ENCODE measurements around the gene DOK6.
"Not testable (repeated sequence)": the region's sequence is repeated elsewhere in the genome, so short reads cannot be mapped to it uniquely, and the experiment has no call there.

The DOK6 gene

DNA sequence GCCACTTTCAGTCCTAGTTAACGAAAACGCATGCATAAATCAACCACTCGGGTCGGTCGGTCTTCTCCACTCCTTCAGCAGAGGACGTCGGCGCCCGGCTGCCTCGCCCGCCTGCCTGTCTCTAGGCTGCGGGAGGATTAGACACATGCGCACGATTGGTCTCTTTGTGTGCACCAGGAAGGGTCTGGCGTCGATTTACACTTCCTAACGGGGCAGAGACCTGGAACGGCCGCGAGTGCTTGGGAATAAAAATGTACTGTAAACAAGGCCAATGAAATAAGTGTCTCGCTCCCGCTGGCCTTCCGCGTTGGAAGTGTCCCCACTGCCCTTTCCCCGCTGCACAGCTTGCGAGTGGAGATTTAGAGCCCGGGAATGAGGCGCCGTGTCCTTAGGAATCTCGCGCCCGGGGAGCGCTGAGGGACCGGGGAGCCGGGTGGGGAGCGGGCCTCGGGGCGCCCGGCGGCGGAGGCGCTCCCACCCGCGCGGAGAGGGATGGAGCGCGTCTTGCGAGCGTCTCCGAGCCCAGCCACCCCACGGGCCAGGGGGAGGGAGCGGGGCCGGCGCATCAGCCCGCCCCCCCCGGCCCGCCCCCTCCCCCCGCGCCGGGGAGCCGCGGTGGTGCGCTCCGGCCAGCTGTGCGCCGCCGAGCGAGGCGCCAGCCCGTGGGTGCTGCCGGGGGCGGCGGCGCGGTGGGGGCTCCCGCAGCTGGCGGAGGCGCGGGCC, at the start of gene DOK6:
TSS of gene DOK6 (plus strand) at position 636 of the 723 bp plus-strand sequence.
- peak; percentile 93 for DNase-seq (ENCODE audit: low spot score)

DNA sequence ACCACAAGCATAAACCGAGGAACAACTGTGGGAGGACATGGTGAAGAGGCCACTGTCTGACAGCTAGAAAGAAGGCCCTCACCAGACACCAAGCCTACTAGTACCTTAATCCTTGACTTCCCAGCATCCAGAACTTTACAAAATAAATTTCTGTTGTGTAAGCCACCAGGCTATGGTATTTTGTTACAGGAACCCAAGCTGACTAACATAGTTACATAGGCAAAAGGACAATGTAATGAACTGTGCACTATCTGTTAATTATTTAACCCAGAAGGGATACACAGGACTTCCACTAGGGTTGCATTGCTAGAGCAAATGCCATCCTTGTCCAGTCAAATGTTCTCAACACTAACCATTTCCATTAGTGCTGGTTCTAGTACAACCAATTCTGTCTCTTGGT, 47.7 kb upstream of the DOK6 start:
- no peak for DNase-seq (ENCODE audit: low spot score)

DNA sequence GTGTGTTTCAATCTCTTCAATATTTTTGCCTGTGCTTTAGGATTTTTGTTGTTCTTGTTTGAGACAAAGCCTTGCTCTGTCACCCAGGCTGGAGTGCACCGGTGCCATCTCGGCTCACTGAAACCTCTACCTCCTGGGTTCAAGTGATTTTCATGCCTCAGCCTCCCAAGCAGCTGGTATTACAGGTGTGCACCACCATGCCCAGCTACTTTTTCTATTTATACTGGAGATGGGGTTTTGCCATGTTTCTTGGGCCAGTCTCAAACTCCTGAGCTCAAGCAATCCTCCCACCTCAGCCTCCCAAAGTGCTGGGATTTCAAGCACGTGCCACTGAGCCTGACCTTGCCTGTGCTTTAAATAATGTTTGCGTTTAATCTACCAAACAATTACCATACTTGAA, 43.1 kb upstream of the DOK6 start:
- DNase-seq (ENCODE audit: low spot score): no peak

DNA sequence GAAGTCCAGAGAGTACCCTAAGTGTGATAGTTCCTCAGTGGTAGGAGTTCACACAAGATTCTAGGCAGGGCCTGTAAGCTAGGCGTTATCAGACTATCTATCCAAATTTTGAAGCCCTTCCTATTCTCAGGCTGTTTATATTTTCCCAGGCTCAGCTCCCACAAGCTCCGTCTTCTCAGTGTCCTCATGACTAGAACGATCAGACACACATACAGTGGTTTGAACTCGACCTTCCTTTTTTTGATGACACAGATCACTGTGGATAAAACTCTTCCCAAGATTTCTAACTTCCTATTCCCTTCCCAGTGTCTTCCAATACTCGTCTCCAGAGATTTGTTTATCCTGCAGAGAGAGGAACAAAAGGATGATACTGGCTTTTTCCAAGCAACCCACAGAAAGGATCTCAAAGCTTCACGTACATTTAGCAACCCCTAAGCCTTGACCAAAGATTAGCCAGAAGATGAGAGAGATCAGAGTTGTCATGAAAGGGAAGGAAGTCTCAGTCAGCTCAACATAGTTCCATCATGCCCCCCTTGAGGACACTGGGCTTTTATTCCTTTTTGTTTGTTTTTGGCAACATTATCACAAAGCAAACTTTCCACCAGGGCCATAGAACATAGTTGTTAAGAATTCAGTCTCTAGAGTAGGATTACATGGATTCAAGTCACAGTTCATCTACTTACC, 42.3 kb upstream of the DOK6 start:
- no peak for DNase-seq (ENCODE audit: low spot score)

DNA sequence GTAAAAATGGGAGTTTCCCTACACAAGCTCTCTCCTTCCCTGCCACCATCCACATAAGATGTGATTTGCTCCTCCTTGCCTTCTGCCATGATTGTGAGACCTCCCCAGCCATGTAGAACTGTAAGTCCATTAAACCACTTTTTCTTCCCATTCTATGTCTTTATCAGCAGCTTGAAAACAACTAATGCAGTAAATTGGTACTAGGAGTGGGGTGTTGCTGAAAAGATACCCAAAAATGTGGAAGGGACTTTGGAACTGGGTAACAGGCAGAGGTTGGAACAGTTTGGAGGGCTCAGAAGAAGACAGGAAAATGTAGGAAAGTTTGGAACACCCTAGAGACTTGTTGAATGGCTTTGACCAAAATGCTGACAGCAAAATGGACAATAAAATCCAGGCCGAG, 40.9 kb upstream of the DOK6 start:
- DNase-seq (ENCODE audit: low spot score): not testable (repeated sequence)

DNA sequence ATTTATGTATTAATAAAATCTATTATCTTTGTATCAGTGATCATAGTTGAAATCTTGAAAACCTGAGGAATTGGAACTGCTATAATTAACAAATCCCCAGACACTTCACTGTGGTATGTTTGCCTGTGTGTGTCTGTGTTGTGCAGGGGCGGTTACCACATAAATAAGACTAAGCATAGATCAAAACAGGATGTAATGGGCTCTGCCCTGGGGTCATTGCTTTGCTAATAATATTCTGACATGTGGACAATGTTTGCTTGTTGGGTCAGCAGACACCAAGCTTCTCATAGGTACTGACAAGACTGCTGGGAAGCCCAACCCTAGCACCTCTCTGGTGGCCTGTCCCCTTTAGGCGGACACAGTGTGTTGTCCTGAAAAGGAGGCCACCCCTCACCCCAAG, 35.8 kb upstream of the DOK6 start:
- DNase-seq (ENCODE audit: low spot score): no peak

DNA sequence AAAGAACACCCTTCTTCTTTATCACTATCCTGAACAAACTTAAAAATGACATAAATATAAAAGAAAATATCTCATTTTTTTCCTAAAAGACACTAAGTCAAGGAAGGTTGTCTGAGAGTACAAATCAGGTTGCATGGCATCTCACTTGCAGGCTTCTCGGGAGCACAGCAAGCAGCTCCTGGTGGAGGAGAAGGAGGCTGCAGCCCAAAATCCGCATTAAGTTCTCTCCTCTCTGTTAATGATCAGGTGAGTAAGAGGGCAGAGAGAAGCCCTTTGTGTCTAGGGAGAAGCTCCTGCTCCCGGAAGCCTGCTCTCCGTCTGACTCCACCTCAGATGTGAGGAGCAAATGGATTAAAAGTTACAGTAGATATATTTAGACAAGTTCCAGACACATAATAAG, 35.0 kb upstream of the DOK6 start:
- DNase-seq (ENCODE audit: low spot score): no peak

DNA sequence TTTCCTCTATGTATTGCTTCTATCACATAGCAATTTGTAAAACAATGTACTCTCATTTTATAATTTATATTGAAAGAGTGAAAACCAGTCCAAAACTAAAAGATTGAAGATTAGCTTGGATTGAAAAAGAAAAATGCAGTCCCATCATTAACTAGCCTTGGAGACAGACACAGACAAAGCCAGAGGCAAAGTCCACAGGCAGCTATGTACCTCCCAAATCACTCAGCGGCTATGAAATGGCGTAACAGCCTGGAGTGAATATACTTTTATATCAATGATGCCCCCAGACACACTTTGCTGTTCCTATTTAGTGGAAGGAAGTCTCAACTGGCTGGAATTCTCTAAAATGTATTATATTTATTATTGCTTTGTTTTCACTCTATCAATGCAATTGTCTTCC, 33.6 kb upstream of the DOK6 start:
- no peak for DNase-seq (ENCODE audit: low spot score)

DNA sequence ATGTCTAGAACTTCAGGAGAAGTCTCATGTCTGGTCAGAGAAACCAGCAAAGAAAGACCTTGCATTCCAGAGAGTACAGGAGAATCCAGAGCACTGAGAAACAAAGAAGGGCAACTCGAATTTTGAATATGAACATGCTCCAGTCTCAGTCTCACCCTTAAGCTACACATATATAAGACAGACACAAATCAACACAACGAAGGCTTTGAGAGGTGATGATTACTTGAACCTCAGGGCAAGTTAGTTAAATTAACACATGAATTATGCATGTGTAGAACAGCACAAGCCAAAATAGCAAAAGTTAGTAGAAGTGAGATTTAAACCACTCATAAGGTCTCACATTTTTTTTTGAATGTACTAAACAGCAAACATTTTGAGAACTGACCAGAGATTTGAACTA, 29.0 kb upstream of the DOK6 start:
- DNase-seq (ENCODE audit: low spot score): no peak

DNA sequence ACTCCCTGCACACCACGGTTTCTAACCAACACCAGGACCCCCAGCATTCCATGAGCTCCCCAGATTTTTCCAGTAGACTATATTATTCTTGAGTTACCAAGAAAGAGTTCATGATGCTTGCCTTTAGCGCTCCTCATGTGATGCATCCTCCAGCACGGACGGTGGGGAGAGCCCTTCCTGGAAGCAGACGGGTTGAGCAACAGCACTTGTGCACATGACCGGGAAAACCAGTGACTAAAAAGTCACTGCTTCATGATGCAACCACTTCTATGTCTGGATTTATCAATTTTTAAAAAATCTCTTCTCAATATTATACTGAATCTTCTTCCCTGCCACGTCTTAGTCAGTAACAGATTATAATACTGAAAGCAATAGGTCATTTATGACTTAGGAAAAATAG, 20.4 kb upstream of the DOK6 start:
- no peak for DNase-seq (ENCODE audit: low spot score)

DNA sequence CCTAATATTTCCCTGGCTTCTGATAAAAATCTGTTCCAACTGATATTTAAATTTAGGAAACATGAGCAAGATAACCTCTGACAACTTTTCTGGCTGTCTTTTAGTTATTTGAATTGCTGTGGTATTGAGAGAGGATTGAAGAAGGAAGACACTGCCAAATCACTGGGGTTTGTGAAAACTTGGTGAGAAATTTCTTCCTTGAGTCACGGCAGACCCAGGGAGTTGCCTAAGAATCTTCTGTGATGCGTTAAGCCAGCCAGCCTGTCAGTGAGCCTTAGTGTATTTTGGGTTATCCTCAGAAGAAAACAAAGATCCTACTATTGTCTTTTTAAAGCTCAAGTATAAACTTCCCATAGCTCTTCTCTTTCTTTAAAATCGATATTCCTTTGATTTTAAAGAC, 17.5 kb upstream of the DOK6 start:
- peak; percentile 53 for DNase-seq (ENCODE audit: low spot score)

DNA sequence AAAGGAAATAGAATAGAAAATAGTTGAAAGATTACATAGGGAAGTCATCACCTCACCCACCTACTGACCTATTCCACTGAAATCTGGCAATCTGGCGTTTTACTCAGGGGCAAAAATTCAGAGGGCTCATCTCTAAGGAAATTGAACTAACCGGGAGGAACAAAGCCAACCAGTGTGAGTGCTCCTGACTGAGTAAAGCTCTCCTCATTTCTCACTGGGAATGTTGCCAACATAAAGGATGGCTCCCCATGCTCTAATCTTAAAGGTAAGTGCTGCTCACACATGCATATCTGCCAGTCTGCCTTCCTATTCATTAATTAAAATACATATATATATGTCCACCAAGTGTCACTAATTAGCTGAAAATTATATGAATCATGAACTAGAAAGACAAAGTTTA, 13.5 kb upstream of the DOK6 start:
- no peak for DNase-seq (ENCODE audit: low spot score)

DNA sequence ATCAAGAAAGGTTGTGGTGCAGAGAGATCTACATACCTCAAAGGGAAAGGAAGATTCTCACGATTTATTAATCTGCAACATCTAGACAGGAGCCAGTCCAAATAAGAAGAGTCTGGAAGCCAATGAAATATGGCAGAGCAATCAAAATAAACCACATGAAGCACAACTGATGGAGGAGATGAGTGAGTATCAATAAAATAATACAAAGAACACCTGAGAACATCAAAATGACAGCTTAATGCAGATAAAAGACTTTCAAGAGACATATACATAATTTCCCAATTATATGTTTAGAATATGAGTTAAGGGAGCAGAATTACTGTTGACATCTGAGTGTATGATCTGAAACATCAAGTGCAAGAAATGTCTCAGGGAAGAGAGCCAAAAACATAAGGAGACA, 12.5 kb upstream of the DOK6 start:
- DNase-seq (ENCODE audit: low spot score): no peak

DNA sequence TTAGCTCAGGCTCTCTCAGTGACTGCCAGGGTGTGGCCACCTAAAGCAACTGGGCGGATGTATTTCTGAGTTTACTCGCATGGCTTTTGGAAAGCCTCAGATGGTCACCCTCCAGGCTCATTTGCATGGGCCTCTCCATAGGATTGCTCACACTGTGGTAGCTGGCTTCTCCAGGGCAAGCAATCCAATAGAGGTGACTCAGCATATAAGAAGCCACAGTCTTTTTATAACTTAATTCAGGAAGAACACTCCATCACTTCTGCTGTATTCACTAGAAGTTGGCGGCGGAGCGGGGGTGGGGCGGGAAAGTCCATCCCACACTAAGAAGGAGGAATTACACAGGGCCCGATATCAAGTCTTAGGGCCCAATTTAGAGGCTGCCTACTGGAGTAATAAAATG, 3.6 kb upstream of the DOK6 start:
- peak; percentile 12 for DNase-seq (ENCODE audit: low spot score)

DNA sequence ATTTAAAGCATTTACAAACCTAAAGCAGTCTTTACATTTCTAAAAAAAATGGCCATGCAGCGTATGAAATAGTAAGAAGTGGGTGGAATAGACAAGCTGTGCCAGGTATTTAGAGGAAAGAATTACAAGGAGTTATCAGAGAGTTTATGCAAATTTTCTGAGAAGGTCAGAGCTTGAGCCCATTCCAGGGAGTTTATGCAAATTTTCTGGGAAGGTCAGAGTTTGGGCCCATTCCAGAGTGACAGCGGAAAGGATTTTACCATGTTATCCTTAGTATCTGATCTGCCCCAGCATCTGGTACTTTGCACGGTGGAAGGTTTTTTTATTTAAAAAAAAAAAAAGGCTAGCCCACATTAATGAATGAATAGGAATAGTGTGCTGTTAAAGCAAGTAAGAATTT, 1.4 kb upstream of the DOK6 start:
- DNase-seq (ENCODE audit: low spot score): no peak

DNA sequence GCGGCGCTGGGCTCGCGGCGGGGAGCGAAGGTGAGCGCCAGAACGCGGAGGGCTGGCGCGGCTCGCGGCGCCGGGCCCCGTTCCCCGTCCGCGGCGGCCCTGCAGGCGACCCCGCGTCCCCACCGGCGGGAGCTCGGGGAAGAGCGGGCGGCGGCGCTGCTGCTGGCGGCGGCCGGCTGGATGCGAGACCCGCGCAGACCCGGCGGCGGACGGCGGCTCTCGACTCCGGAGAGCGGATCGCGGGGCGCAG, 213 bp downstream of the DOK6 start:
- no peak for DNase-seq (ENCODE audit: low spot score)

DNA sequence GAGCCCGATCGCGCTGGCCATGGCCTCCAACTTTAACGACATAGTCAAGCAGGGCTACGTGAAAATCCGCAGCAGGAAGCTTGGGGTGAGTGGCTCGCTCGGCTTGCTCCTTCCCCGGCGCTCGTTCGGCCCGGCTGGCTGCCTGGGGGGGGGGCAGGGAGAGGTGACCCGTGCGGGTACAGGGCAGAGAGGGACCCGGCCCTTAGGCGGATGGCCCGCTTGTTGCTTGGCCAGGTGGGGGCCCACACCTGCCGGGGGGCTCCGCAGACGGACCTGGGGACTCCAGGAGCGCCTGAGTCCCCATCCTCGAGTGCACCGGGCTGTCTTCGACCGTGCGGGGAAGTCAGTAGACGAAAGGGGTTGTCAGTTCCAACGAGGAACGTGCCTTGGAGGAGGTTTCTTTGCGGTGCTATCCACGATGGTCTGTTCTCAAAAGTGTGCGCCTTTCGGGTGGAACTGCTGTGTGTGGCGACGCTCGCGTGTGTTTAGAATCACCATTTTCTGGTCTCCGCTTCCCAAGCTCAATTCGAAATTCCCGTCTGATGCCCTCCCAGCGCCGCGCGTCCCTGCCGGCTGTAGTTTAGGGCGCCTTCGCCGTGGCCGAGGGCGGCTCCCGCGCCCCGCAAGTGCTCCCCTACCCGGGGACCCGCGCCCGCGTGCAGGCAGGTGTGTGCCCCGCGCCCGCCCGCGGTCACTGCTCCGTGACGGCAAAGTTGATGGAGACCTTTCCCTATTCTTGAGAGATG, 711 bp downstream of the DOK6 start:
- peak; percentile 69 for DNase-seq (ENCODE audit: low spot score)

DNA sequence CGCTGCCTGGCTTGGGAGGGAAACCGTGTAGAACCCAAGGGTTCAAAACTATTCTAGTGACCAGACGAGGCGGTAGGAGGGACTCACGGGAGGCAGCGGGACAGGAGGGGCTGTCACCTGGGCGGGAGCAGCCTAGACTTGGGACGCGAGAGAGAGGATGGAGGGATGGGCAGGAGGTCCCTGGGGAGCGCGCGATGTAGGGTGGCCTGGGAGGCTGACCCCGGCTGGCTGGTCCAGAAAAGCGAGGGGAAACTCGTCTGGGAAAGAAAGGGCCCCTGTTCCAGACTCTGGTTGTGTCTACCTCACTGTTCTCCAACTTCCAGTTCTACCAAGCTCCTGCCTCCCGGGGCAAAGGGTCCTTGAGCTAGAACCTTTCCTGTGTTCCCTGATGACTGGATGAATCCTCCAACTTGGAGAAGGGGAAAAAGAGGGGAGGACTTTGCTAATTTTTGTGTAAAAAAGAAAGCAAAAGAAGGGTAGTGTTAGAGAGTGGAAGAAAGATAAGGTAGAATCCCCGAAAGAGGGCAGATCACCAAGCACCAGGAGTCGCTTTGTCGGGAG, 1.4 kb downstream of the DOK6 start:
- peak; percentile 18 for DNase-seq (ENCODE audit: low spot score)

DNA sequence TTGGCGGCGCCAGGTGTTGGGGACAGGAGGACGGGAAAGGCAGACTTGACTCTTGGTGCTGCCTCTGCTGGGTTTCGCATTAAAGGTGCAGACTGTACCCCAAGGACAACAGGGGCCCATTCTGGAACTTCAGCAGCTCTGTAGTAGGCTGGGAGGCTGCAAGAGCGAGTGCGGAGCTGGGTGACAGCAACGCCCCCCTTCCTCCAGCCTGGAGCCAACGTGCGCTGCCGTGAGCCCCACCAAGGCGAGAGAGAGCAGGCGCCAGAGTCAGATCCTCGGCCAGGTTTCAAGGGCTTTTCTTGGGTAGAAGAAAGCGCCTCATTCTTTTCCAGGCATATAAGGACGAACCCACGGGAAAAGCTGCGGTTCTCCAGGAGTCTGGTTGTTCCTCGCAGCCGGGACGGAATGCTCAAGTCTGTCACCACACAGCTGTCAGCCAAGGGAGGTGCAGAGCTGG, 1.9 kb downstream of the DOK6 start:
- peak; percentile 7 for DNase-seq (ENCODE audit: low spot score)

DNA sequence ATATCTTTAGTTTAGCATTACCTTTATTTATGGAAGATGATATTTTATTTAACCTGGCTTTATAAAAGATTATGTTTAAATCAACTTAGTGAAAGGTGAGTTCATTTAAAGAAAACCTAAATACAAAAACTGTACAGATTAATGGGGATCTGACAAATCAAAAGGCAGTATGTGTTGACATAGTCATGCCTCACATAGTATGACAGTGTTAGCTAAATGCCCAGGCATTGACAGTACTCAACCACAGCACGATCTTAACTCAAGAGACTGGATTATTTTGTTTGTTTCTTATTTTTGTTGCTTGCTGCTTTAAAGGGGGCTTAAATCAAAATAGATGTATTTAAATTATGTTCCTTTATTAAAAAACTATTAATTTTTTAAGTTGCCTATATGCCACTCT, 7.8 kb downstream of the DOK6 start:
- no peak for DNase-seq (ENCODE audit: low spot score)

DNA sequence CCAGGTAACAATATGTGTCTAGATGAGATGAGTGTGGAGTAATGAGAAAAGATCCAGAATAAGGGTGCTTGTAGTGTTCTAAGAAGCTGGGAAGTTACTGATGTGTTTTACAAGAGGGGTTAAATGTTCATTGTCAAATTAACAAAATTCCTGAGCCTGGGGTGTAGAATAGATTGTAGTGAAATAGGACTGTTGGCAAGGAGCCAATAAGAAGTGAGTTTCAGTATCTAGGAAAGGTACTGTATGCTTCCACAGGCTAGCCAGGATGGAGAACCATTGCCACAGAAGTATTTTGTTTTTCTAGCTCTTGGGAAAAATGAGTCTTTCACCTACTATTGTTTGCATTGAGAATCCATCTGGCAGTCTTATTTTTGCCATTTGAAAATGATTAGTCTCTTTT, 10.5 kb downstream of the DOK6 start:
- no peak for DNase-seq (ENCODE audit: low spot score)

DNA sequence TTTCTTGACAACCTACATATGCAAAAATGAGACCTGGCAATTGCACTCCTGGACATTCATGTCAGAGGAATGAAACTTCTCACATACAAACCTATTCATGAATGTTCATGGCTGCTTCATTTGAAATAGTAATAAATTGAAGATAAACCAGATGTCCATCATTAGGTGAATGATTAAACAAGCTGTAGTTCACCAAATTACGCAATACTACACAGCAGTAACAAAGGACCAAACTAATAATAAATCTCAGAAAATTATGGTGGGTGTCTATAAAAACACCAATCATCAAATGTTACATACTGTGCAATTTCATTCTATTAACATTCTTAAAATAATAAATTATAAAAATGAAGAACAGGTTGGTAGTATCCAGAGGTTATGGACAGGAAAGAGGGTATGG, 13.5 kb downstream of the DOK6 start:
- no peak for DNase-seq (ENCODE audit: low spot score)

DNA sequence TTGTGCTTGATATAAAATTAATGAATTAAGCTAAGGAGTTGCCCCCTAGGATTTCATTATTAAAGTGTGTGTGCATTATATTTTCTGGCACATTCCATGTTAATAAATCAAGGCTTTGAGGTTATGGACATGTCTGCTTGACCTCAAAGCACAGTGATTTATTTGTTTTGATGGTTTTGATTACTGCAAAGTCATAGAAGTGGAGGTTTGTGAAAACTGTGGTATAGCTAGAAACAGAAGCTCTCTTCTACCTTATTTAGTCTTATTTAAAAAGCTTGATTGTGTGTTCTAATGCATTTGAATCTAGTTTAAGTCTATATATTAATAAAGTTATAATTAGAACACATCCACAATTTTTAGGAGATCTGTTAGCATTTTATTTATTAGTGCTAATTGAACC, 32.2 kb downstream of the DOK6 start:
- no peak for DNase-seq (ENCODE audit: low spot score)

All from GM03348 (cell line).